SK-N-SH treated with all-trans-retinoic acid at 6 μM for 48 hours (cell line): ENCODE measurements around the gene PLCB3.

Source experiments
- ARNTL ChIP-seq: fragments of 450-650 bp; formaldehyde crosslinking; IDR thresholded peaks from 2 replicates; pipeline ENCODE4 v1.5.0; 2020; ENCODE audit warnings: low read depth, mild to moderate bottlenecking, moderate library complexity, borderline replicate concordance
- ESRRG ChIP-seq: fragments of 250-450 bp; sonication (Bioruptor Pico); IDR thresholded peaks from 2 replicates; pipeline ENCODE4 v1.6.1; 2021; ENCODE audit warnings: mild to moderate bottlenecking
- OSR1 ChIP-seq: fragments of 250-450 bp; sonication (Bioruptor Pico); IDR thresholded peaks from 2 replicates; pipeline ENCODE4 v1.8.0; 2022; ENCODE audit warnings: moderate library complexity, mild to moderate bottlenecking, inconsistent platforms
- SNAI2 ChIP-seq: fragments of 250-450 bp; sonication (Bioruptor Pico); IDR thresholded peaks from 2 replicates; pipeline ENCODE4 v1.5.0; 2020; ENCODE audit warnings: mild to moderate bottlenecking, moderate library complexity
- ZC3H10 ChIP-seq: fragments of 250-450 bp; sonication (Bioruptor Pico); IDR thresholded peaks from 2 replicates; pipeline ENCODE4 v1.5.1; 2021; ENCODE audit warnings: mild to moderate bottlenecking, moderate library complexity
- ZFP3 ChIP-seq: fragments of 250-450 bp; sonication (Bioruptor Pico); IDR thresholded peaks from 2 replicates; pipeline ENCODE4 v1.5.0; 2020; ENCODE audit warnings: mild to moderate bottlenecking, moderate library complexity
- ZFP30 ChIP-seq: fragments of 450-650 bp; formaldehyde crosslinking; IDR thresholded peaks from 2 replicates; pipeline ENCODE4 v1.5.0; 2022; ENCODE audit warnings: mild to moderate bottlenecking, moderate library complexity
- ZNF565 ChIP-seq: fragments of 450-650 bp; formaldehyde crosslinking; conservative IDR thresholded peaks from 2 replicates; pipeline ENCODE4 v1.5.0; 2020; ENCODE audit warnings: low read depth, mild to moderate bottlenecking, moderate library complexity
- ZNF70 ChIP-seq: fragments of 450-650 bp; formaldehyde crosslinking; IDR thresholded peaks from 2 replicates; pipeline ENCODE4 v1.5.0; 2020; ENCODE audit warnings: mild to moderate bottlenecking, moderate library complexity
- ZNF8 ChIP-seq: fragments of 450-650 bp; formaldehyde crosslinking; IDR thresholded peaks from 2 replicates; pipeline ENCODE4 v1.5.0; 2020; ENCODE audit warnings: mild to moderate bottlenecking, moderate library complexity
- TF ChIP-seq, protein P1 (sequence below): fragments of 250-450 bp; sonication (Bioruptor Pico); IDR thresholded peaks from 2 replicates; pipeline ENCODE4 v1.5.1; 2020; ENCODE audit warnings: low read depth, mild to moderate bottlenecking, moderate library complexity
- TF ChIP-seq, protein P2 (sequence below): fragments of 250-450 bp; sonication (Bioruptor Pico); IDR thresholded peaks from 2 replicates; pipeline ENCODE4 v1.8.0; 2020; ENCODE audit warnings: mild to moderate bottlenecking, moderate library complexity, borderline replicate concordance
- TF ChIP-seq, protein P3 (sequence below): fragments of 250-450 bp; sonication (Bioruptor Pico); IDR thresholded peaks from 2 replicates; pipeline ENCODE4 v1.8.0; 2021; ENCODE audit warnings: low read depth, mild to moderate bottlenecking, moderate library complexity, borderline replicate concordance
- TF ChIP-seq, protein P4 (sequence below): fragments of 250-450 bp; sonication (Bioruptor Pico); IDR thresholded peaks from 2 replicates; pipeline ENCODE4 v1.5.0; 2020; ENCODE audit warnings: mild to moderate bottlenecking, moderate library complexity

DNA sequence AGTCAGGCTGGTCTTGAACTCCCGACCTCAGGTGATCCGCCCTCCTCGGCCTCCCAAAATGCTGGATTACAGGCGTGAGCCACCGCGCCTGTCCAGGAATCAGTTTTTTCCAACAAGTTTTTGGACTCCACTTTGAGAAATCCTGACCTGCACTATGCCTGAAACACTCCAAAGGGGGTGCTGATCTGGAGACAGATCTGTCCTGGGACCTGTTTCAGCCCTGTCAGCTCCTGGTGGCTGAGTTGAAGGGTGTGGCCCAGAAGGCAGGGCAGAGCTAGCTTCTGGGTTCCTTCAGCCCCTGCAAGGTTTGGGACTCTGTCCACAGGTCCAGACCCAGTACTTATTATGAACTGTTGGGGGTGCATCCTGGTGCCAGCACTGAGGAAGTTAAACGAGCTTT, 19.8 kb upstream of the PLCB3 start:
- no peak for TF ChIP-seq OSR1 (CRISPR knock-in tag)
- TF ChIP-seq, protein P1, sequence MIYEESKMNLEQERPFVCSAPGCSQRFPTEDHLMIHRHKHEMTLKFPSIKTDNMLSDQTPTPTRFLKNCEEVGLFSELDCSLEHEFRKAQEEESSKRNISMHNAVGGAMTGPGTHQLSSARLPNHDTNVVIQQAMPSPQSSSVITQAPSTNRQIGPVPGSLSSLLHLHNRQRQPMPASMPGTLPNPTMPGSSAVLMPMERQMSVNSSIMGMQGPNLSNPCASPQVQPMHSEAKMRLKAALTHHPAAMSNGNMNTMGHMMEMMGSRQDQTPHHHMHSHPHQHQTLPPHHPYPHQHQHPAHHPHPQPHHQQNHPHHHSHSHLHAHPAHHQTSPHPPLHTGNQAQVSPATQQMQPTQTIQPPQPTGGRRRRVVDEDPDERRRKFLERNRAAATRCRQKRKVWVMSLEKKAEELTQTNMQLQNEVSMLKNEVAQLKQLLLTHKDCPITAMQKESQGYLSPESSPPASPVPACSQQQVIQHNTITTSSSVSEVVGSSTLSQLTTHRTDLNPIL (CRISPR knock-in tag): no peak
- TF ChIP-seq ZFP3 (CRISPR knock-in tag): no peak
- no peak for TF ChIP-seq ZC3H10 (CRISPR knock-in tag)
- no peak for TF ChIP-seq ESRRG (CRISPR knock-in tag)
- TF ChIP-seq, protein P2, sequence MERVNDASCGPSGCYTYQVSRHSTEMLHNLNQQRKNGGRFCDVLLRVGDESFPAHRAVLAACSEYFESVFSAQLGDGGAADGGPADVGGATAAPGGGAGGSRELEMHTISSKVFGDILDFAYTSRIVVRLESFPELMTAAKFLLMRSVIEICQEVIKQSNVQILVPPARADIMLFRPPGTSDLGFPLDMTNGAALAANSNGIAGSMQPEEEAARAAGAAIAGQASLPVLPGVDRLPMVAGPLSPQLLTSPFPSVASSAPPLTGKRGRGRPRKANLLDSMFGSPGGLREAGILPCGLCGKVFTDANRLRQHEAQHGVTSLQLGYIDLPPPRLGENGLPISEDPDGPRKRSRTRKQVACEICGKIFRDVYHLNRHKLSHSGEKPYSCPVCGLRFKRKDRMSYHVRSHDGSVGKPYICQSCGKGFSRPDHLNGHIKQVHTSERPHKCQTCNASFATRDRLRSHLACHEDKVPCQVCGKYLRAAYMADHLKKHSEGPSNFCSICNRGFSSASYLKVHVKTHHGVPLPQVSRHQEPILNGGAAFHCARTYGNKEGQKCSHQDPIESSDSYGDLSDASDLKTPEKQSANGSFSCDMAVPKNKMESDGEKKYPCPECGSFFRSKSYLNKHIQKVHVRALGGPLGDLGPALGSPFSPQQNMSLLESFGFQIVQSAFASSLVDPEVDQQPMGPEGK (CRISPR knock-in tag): no peak
- TF ChIP-seq ZFP30 (CRISPR knock-in tag): no peak
- TF ChIP-seq ZNF565 (CRISPR knock-in tag): no peak
- TF ChIP-seq, protein P3, sequence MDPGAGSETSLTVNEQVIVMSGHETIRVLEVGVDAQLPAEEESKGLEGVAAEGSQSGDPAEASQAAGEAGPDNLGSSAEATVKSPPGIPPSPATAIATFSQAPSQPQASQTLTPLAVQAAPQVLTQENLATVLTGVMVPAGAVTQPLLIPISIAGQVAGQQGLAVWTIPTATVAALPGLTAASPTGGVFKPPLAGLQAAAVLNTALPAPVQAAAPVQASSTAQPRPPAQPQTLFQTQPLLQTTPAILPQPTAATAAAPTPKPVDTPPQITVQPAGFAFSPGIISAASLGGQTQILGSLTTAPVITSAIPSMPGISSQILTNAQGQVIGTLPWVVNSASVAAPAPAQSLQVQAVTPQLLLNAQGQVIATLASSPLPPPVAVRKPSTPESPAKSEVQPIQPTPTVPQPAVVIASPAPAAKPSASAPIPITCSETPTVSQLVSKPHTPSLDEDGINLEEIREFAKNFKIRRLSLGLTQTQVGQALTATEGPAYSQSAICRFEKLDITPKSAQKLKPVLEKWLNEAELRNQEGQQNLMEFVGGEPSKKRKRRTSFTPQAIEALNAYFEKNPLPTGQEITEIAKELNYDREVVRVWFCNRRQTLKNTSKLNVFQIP: no peak
- TF ChIP-seq ZNF8 (CRISPR knock-in tag): no peak
- TF ChIP-seq, protein P4, sequence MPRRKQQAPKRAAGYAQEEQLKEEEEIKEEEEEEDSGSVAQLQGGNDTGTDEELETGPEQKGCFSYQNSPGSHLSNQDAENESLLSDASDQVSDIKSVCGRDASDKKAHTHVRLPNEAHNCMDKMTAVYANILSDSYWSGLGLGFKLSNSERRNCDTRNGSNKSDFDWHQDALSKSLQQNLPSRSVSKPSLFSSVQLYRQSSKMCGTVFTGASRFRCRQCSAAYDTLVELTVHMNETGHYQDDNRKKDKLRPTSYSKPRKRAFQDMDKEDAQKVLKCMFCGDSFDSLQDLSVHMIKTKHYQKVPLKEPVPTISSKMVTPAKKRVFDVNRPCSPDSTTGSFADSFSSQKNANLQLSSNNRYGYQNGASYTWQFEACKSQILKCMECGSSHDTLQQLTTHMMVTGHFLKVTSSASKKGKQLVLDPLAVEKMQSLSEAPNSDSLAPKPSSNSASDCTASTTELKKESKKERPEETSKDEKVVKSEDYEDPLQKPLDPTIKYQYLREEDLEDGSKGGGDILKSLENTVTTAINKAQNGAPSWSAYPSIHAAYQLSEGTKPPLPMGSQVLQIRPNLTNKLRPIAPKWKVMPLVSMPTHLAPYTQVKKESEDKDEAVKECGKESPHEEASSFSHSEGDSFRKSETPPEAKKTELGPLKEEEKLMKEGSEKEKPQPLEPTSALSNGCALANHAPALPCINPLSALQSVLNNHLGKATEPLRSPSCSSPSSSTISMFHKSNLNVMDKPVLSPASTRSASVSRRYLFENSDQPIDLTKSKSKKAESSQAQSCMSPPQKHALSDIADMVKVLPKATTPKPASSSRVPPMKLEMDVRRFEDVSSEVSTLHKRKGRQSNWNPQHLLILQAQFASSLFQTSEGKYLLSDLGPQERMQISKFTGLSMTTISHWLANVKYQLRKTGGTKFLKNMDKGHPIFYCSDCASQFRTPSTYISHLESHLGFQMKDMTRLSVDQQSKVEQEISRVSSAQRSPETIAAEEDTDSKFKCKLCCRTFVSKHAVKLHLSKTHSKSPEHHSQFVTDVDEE (CRISPR knock-in tag): no peak
- no peak for TF ChIP-seq SNAI2 (CRISPR knock-in tag)
- no peak for TF ChIP-seq ZNF70
- TF ChIP-seq ARNTL (CRISPR knock-in tag): no peak
